ENCODE results near the gene OR14A2. TPM values are rescaled to one million over a fixed set of nuclear protein-coding genes. Genes with fewer than 3 reads are reported as not detected.
"Not testable (repeated sequence)": the region's sequence is repeated elsewhere in the genome, so short reads cannot be mapped to it uniquely, and the experiment has no call there.

The OR14A2 gene
- polyA plus RNA-seq, 1 of the 3 experiments (the other 2 are of a cell fraction), result not detected

DNA sequence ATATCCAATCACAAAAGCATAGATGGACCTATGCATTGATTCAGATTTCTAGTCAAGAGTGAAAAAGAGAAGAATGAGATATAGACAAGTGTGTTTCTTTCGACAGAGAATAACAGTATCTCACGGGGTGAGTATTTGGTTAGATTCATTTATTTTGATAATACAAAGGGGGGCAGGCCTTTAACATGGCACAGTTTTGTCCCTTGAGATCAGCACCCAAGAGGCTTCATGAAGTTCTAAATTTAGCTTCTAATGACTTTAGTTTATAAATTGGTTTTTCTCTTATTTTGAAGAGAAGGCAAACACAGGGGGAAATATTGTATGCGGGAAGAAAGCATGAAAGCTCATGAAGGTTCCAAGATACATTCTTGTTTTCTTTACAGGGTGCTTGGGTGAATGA, 12.5 kb upstream of the OR14A2 start, which contains the start of gene OR1C1:
TSS of gene OR1C1 (minus strand) at position 101 of the 400 bp plus-strand sequence. CDS start 2,150 bp downstream, outside the sequence.
- Histone ChIP-seq H3K27ac (ENCODE audit: low read depth in 2 of 2, low read length in 1 of 2) (no peak within 1 kb of the TSS), H3K9ac (no peak within 1 kb of the TSS), H3K27me3 (ENCODE audit: insufficient read depth) (no peaks in the 10 kb centered on the region), H3K9me3 (no peaks in the 10 kb centered on the region; the same call in none of the 2 replicates), H4K20me1 (ENCODE audit: insufficient read depth) (no peaks in the 10 kb centered on the region), H3K4me3 (ENCODE audit: low read depth in 2 of 2, low read length in 1 of 2) (no peak within 1 kb of the TSS), H3K4me1 (ENCODE audit: control insufficient read depth in 1 of 2, insufficient read depth in 2 of 2, low read depth in 1 of 2, low read length in 1 of 2) (no peaks in the 10 kb centered on the region), H3F3A (replicated peaks; ENCODE audit: insufficient read depth) (no peaks in the 10 kb centered on the region), H3K36me3 (replicated peaks in 1 of 2; ENCODE audit: control insufficient read depth in 1 of 2, insufficient read depth in 2 of 2, low read length in 1 of 2) (no peaks in the 10 kb centered on the region), H3K4me2 (no peak within 1 kb of the TSS), H3K9me2 (no peaks in the 10 kb centered on the region), H3K79me2 (ENCODE audit: insufficient read depth) (no peaks in the 10 kb centered on the region), H2AFZ (ENCODE audit: low read depth) (no peak within 1 kb of the TSS)
- POLR2A ChIA-PET, result no interaction called here
- DNase-seq, result no peak
- TF ChIP-seq, protein P1, sequence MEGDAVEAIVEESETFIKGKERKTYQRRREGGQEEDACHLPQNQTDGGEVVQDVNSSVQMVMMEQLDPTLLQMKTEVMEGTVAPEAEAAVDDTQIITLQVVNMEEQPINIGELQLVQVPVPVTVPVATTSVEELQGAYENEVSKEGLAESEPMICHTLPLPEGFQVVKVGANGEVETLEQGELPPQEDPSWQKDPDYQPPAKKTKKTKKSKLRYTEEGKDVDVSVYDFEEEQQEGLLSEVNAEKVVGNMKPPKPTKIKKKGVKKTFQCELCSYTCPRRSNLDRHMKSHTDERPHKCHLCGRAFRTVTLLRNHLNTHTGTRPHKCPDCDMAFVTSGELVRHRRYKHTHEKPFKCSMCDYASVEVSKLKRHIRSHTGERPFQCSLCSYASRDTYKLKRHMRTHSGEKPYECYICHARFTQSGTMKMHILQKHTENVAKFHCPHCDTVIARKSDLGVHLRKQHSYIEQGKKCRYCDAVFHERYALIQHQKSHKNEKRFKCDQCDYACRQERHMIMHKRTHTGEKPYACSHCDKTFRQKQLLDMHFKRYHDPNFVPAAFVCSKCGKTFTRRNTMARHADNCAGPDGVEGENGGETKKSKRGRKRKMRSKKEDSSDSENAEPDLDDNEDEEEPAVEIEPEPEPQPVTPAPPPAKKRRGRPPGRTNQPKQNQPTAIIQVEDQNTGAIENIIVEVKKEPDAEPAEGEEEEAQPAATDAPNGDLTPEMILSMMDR (IDR thresholded peaks at IDR 0.05), result no peak
- TF ChIP-seq TAF1 (IDR thresholded peaks at IDR 0.05; ENCODE audit: borderline replicate concordance, low read depth, low read length), result no peak
- CTCF ChIA-PET, result no interaction called here
- 5% methylated on average over 3 of the region's 3 CpGs for WGBS (ENCODE audit: low lambda C conversion rate)

DNA sequence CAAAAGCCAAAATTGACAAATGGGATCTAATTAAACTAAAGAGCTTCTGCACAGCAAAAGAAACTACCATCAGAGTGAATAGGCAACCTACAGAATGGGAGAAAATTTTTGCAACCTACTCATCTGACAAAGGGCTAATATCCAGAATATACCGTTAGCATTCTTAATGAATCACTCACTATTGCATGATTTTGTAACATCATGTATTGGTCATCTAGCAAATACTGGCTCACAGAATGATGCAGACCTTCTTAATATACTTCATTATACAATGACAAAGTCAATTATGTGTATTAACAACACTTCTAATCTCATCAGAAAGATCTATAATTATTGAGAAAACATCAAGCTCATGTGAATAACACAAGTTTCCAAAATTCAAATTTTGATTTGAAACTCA, 6.4 kb upstream of the OR14A2 start:
- H3K36me3 ChIP-seq (replicated peaks in 1 of 2; ENCODE audit: control insufficient read depth in 1 of 2, insufficient read depth in 2 of 2, low read length in 1 of 2); H3K4me2 ChIP-seq; DNase-seq; H3F3A ChIP-seq (replicated peaks; ENCODE audit: insufficient read depth); H3K79me2 ChIP-seq (ENCODE audit: insufficient read depth); H3K9me2 ChIP-seq; H3K4me1 ChIP-seq (ENCODE audit: control insufficient read depth in 1 of 2, insufficient read depth in 2 of 2, low read depth in 1 of 2, low read length in 1 of 2); POLR2A ChIA-PET; CTCF ChIA-PET; H3K27ac ChIP-seq (ENCODE audit: low read depth in 2 of 2, low read length in 1 of 2); H3K9me3 ChIP-seq; H2AFZ ChIP-seq (ENCODE audit: low read depth); H3K4me3 ChIP-seq (ENCODE audit: low read depth in 2 of 2, low read length in 1 of 2); H4K20me1 ChIP-seq (ENCODE audit: insufficient read depth); H3K9ac ChIP-seq; H3K27me3 ChIP-seq (ENCODE audit: insufficient read depth): not testable (repeated sequence)
- 0% methylated on average over 1 of the region's 1 CpG for WGBS (ENCODE audit: low lambda C conversion rate)

DNA sequence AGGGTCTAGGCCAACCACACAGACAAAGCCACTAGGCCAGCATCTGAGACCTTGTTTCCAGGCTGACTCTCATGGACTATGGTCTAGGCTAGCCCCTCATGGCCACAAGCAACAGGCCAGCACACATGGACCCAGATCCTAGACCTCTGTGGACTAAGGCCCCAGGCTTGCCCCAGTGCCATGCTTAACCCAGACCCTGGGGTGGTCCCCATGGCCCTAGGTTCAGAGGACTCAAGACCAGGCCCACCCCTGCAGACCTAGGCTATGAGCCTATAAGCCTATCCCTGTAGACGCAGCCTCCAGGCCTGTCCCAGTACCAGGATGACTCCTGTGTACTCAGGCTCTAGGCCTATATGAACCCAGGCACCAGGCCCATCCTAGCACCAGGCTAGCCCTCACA, 1.9 kb upstream of the OR14A2 start:
- Histone ChIP-seq H3K36me3 (replicated peaks in 1 of 2; ENCODE audit: control insufficient read depth in 1 of 2, insufficient read depth in 2 of 2, low read length in 1 of 2) (no peaks in the 10 kb centered on the region), H3K9me3 (no peaks in the 10 kb centered on the region), H3F3A (replicated peaks; ENCODE audit: insufficient read depth) (peaks cover 8% of the 10 kb centered on the region), H3K4me3 (ENCODE audit: low read depth in 2 of 2, low read length in 1 of 2) (no peak overlapping the region), H3K27me3 (ENCODE audit: insufficient read depth) (no peaks in the 10 kb centered on the region), H4K20me1 (ENCODE audit: insufficient read depth) (no peaks in the 10 kb centered on the region), H2AFZ (ENCODE audit: low read depth) (no peak overlapping the region), H3K79me2 (ENCODE audit: insufficient read depth) (no peaks in the 10 kb centered on the region), H3K27ac (ENCODE audit: low read depth in 2 of 2, low read length in 1 of 2) (no peak overlapping the region), H3K9ac (no peak overlapping the region), H3K4me2 (no peak overlapping the region), H3K9me2 (no peaks in the 10 kb centered on the region), H3K4me1 (ENCODE audit: control insufficient read depth in 1 of 2, insufficient read depth in 2 of 2, low read depth in 1 of 2, low read length in 1 of 2) (no peaks in the 10 kb centered on the region)
- no CpG with 5 or more reads among the region's 1 CpG for WGBS (ENCODE audit: low lambda C conversion rate)
- DNase-seq, result no peak
- POLR2A ChIA-PET, result no interaction called here
- CTCF ChIA-PET, result no interaction called here
- TF ChIP-seq, protein P2, sequence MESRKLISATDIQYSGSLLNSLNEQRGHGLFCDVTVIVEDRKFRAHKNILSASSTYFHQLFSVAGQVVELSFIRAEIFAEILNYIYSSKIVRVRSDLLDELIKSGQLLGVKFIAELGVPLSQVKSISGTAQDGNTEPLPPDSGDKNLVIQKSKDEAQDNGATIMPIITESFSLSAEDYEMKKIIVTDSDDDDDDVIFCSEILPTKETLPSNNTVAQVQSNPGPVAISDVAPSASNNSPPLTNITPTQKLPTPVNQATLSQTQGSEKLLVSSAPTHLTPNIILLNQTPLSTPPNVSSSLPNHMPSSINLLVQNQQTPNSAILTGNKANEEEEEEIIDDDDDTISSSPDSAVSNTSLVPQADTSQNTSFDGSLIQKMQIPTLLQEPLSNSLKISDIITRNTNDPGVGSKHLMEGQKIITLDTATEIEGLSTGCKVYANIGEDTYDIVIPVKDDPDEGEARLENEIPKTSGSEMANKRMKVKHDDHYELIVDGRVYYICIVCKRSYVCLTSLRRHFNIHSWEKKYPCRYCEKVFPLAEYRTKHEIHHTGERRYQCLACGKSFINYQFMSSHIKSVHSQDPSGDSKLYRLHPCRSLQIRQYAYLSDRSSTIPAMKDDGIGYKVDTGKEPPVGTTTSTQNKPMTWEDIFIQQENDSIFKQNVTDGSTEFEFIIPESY (IDR thresholded peaks at IDR 0.05; ENCODE audit: borderline replicate concordance, low read depth), result no peak
- TF ChIP-seq GABPA (IDR thresholded peaks at IDR 0.05; ENCODE audit: low read depth), result no peak
- no peak for TF ChIP-seq EP300 (IDR thresholded peaks at IDR 0.05; ENCODE audit: borderline replicate concordance in 1 of 2, low read depth in 1 of 2, low read length in 1 of 2)
- no peak for TF ChIP-seq NRF1 (IDR thresholded peaks at IDR 0.05; ENCODE audit: low read depth, low read length)
- TF ChIP-seq RCOR1 (IDR thresholded peaks at IDR 0.05; ENCODE audit: low read length), result no peak
- no peak for TF ChIP-seq RAD21 (IDR thresholded peaks at IDR 0.05; ENCODE audit: low read length)
- TF ChIP-seq, protein P1 (IDR thresholded peaks at IDR 0.05), result no peak
- TF ChIP-seq, protein P3, sequence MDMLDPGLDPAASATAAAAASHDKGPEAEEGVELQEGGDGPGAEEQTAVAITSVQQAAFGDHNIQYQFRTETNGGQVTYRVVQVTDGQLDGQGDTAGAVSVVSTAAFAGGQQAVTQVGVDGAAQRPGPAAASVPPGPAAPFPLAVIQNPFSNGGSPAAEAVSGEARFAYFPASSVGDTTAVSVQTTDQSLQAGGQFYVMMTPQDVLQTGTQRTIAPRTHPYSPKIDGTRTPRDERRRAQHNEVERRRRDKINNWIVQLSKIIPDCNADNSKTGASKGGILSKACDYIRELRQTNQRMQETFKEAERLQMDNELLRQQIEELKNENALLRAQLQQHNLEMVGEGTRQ (IDR thresholded peaks at IDR 0.05; ENCODE audit: borderline replicate concordance, low read depth, low read length), result no peak
- TF ChIP-seq, protein P4, sequence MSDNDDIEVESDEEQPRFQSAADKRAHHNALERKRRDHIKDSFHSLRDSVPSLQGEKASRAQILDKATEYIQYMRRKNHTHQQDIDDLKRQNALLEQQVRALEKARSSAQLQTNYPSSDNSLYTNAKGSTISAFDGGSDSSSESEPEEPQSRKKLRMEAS (IDR thresholded peaks at IDR 0.05; ENCODE audit: low read depth), result no peak
- TF ChIP-seq CHD2 (IDR thresholded peaks at IDR 0.05; ENCODE audit: low read length, partially characterized antibody), result no peak
- TF ChIP-seq, protein P5, sequence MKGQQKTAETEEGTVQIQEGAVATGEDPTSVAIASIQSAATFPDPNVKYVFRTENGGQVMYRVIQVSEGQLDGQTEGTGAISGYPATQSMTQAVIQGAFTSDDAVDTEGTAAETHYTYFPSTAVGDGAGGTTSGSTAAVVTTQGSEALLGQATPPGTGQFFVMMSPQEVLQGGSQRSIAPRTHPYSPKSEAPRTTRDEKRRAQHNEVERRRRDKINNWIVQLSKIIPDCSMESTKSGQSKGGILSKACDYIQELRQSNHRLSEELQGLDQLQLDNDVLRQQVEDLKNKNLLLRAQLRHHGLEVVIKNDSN (IDR thresholded peaks at IDR 0.05; ENCODE audit: borderline replicate concordance, low read depth), result no peak
